HG02642 (cell line): ENCODE measurements around the gene SDSL.

Experiments
- ATAC-seq: cut with Tn5 transposase; IDR thresholded peaks from one replicate; pipeline ENCODE4 v1.9.1; 2021; ENCODE audit warnings: mild to moderate bottlenecking; ENCODE audit not compliant: unreplicated experiment, poor library complexity

The SDSL gene

GRCh38 chr12:113443030-113443539 lies 20.9 kb downstream of the SDSL start:
- no peak for ATAC-seq

GRCh38 chr12:113445544-113446171 lies 23.5 kb downstream of the SDSL start:
- no peak for ATAC-seq

GRCh38 chr12:113448873-113449272 lies 26.7 kb downstream of the SDSL start:
- no peak for ATAC-seq

- ATAC-seq: no peak
Measured at GRCh38 chr12:113449299-113449698, 27.1 kb downstream of the SDSL start.

GRCh38 chr12:113449839-113450238 lies 27.7 kb downstream of the SDSL start:
- no peak for ATAC-seq

GRCh38 chr12:113452458-113452857 lies 30.3 kb downstream of the SDSL start:
- no peak for ATAC-seq

- ATAC-seq: no peak
Measured at GRCh38 chr12:113453330-113453729, 31.1 kb downstream of the SDSL start.

- ATAC-seq: no peak
Measured at GRCh38 chr12:113456199-113456598, 34.0 kb downstream of the SDSL start.

GRCh38 chr12:113456761-113457160 lies 34.6 kb downstream of the SDSL start:
- no peak for ATAC-seq

- ATAC-seq: no peak
Measured at GRCh38 chr12:113457185-113457584, 35.0 kb downstream of the SDSL start.

- no peak for ATAC-seq
Measured at GRCh38 chr12:113457710-113458109, 35.5 kb downstream of the SDSL start.

- ATAC-seq: no peak
Measured at GRCh38 chr12:113459981-113460380, 37.8 kb downstream of the SDSL start.

- ATAC-seq: no peak
Measured at GRCh38 chr12:113461666-113462065, 39.5 kb downstream of the SDSL start.

- ATAC-seq: no peak
Measured at GRCh38 chr12:113462117-113462774, 40.1 kb downstream of the SDSL start.

- ATAC-seq: no peak
Measured at GRCh38 chr12:113462998-113463745, 41.0 kb downstream of the SDSL start.

GRCh38 chr12:113463746-113464451 lies 41.7 kb downstream of the SDSL start:
- ATAC-seq: no peak

GRCh38 chr12:113464452-113464775 lies 42.2 kb downstream of the SDSL start:
- no peak for ATAC-seq

- no peak for ATAC-seq
Measured at GRCh38 chr12:113464852-113465719, 42.9 kb downstream of the SDSL start.

- no peak for ATAC-seq
Measured at GRCh38 chr12:113465808-113466453, 43.8 kb downstream of the SDSL start.
